HepG2 (cell line): Measurements from ENCODE around the gene SMAD6. TPM values are rescaled to one million over a fixed set of nuclear protein-coding genes. Genes with fewer than 3 reads are reported as not detected.

Experiments
- CSRNP1 ChIP-seq: sonication (generic); formaldehyde crosslinking; IDR thresholded peaks from 2 replicates; pipeline ENCODE4 v1.8.1; 2023; ENCODE audit warnings: mild to moderate bottlenecking, missing genetic modification reagents
- HMGXB4 ChIP-seq, 2 experiments: sonication (generic) in 1 of 2; formaldehyde crosslinking in 1 of 2; IDR thresholded peaks; 2 replicates each; pipeline versions ENCODE4 v1.4.0 to v1.6.1; 2018 to 2020; ENCODE audit warnings: missing genetic modification reagents in 2 of 2, borderline replicate concordance in 1 of 2, low read depth in 1 of 2, mild to moderate bottlenecking in 1 of 2, missing biosample characterization in 1 of 2
- MXD4 ChIP-seq: IDR thresholded peaks from 2 replicates; pipeline ENCODE4 v1.6.1; 2016; ENCODE audit warnings: mild to moderate bottlenecking, missing biosample characterization, missing genetic modification reagents
- POLR2AphosphoS5 ChIP-seq: IDR thresholded peaks from 2 replicates; pipeline ENCODE4 v1.6.1; 2012; ENCODE audit warnings: low read depth, low read length
- THAP11 ChIP-seq: IDR thresholded peaks from 2 replicates; pipeline ENCODE4 v1.6.1; 2016; ENCODE audit warnings: missing biosample characterization, missing genetic modification reagents
- ZFP90 ChIP-seq: sonication (generic); formaldehyde crosslinking; IDR thresholded peaks from 2 replicates; pipeline ENCODE4 v1.8.0; 2022; ENCODE audit warnings: missing genetic modification reagents, mild to moderate bottlenecking, inconsistent platforms, borderline replicate concordance
- ZNF468 ChIP-seq: sonication (generic); formaldehyde crosslinking; IDR thresholded peaks from 2 replicates; pipeline ENCODE4 v1.8.0; 2022; ENCODE audit warnings: mild to moderate bottlenecking, moderate library complexity, missing genetic modification reagents
- ZNF512B ChIP-seq: sonication (generic); formaldehyde crosslinking; IDR thresholded peaks from 2 replicates; pipeline ENCODE4 v1.5.1; 2020; ENCODE audit warnings: missing genetic modification reagents, mild to moderate bottlenecking, borderline replicate concordance
- polyA plus RNA-seq, 8 experiments: library from polyadenylated mRNA; depleted of rRNA in 3 of 8; stranded (reverse) in 7 of 8; unstranded in 1 of 8; fragments of >200 nt; fragmentation: Illumina TruSeq in 4 of 8; extraction: Trizol in 4 of 8; gene quantifications; 2 replicates each; pipeline versions ENCODE4 v1.2.1 to v1.2.3, GENCODE V29; 2011 to 2016; ENCODE audit warnings: low read depth in 4 of 8, missing spikeins in 1 of 8, mixed read lengths in 1 of 8; ENCODE audit not compliant: insufficient read depth in 1 of 8
- total RNA-seq, 5 experiments: library from RNA; depleted of rRNA; stranded (reverse); fragments of >200 nt; fragmentation: Illumina TruSeq; extraction: Trizol; gene quantifications; 2 replicates each; pipeline ENCODE4 v1.2.3, GENCODE V29; 2016; ENCODE audit warnings: low read depth in 1 of 5
- TF ChIP-seq, protein P1 (sequence below): sonication (generic); formaldehyde crosslinking; IDR thresholded peaks from 2 replicates; pipeline ENCODE4 v1.4.0; 2020; ENCODE audit warnings: missing genetic modification reagents
- TF ChIP-seq, protein P2 (sequence below): sonication (generic); formaldehyde crosslinking; IDR thresholded peaks from 2 replicates; pipeline ENCODE4 v1.4.0; 2020; ENCODE audit warnings: mild to moderate bottlenecking, missing genetic modification reagents

Gene SMAD6
- total and polyA plus RNA-seq, 2 of the 13 experiments (the other 11 are each of a cell fraction or from before 2014, with no cell fraction given), result 3.3 to 4.4 TPM

- no peak for TF ChIP-seq ZNF512B (CRISPR knock-in tag)
- TF ChIP-seq ZFP90 (CRISPR knock-in tag), result no peak
- TF ChIP-seq, protein P1, sequence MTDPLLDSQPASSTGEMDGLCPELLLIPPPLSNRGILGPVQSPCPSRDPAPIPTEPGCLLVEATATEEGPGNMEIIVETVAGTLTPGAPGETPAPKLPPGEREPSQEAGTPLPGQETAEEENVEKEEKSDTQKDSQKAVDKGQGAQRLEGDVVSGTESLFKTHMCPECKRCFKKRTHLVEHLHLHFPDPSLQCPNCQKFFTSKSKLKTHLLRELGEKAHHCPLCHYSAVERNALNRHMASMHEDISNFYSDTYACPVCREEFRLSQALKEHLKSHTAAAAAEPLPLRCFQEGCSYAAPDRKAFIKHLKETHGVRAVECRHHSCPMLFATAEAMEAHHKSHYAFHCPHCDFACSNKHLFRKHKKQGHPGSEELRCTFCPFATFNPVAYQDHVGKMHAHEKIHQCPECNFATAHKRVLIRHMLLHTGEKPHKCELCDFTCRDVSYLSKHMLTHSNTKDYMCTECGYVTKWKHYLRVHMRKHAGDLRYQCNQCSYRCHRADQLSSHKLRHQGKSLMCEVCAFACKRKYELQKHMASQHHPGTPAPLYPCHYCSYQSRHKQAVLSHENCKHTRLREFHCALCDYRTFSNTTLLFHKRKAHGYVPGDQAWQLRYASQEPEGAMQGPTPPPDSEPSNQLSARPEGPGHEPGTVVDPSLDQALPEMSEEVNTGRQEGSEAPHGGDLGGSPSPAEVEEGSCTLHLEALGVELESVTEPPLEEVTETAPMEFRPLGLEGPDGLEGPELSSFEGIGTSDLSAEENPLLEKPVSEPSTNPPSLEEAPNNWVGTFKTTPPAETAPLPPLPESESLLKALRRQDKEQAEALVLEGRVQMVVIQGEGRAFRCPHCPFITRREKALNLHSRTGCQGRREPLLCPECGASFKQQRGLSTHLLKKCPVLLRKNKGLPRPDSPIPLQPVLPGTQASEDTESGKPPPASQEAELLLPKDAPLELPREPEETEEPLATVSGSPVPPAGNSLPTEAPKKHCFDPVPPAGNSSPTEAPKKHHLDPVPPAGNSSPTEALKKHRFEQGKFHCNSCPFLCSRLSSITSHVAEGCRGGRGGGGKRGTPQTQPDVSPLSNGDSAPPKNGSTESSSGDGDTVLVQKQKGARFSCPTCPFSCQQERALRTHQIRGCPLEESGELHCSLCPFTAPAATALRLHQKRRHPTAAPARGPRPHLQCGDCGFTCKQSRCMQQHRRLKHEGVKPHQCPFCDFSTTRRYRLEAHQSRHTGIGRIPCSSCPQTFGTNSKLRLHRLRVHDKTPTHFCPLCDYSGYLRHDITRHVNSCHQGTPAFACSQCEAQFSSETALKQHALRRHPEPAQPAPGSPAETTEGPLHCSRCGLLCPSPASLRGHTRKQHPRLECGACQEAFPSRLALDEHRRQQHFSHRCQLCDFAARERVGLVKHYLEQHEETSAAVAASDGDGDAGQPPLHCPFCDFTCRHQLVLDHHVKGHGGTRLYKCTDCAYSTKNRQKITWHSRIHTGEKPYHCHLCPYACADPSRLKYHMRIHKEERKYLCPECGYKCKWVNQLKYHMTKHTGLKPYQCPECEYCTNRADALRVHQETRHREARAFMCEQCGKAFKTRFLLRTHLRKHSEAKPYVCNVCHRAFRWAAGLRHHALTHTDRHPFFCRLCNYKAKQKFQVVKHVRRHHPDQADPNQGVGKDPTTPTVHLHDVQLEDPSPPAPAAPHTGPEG, result no peak
- TF ChIP-seq CSRNP1 (CRISPR knock-in tag), result no peak
- peak; percentile 50; the same call in 1 of the 2 replicates for TF ChIP-seq THAP11 (CRISPR knock-in tag)
- TF ChIP-seq, protein P2, sequence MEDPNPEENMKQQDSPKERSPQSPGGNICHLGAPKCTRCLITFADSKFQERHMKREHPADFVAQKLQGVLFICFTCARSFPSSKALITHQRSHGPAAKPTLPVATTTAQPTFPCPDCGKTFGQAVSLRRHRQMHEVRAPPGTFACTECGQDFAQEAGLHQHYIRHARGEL (CRISPR knock-in tag), result no peak
- no peak for TF ChIP-seq HMGXB4 (CRISPR knock-in tag; IDR thresholded peaks at IDR 0.05; ENCODE audit: borderline replicate concordance in 1 of 2, low read depth in 1 of 2)
- TF ChIP-seq POLR2AphosphoS5, result peak; percentile 66
- TF ChIP-seq ZNF468, result no peak
- no peak; the same call in 1 of the 2 replicates for TF ChIP-seq MXD4 (CRISPR knock-in tag)
These were observed at the start of gene SMAD6 (continued) for GRCh38 chr15:66702035-66702786.
